Naive B cell (primary cell): ENCODE results near the gene XPA. TPM values are rescaled to one million over a fixed set of nuclear protein-coding genes. Genes with fewer than 3 reads are reported as not detected.

ENCODE experiments used
- ATAC-seq, 2 donors: fragments of 150-1000 bp; cut with Tn5 transposase; 2 replicates each; pipeline ENCODE4 v1.10.0; 2021; ENCODE audit warnings: low read depth in 2 of 2, mild to moderate bottlenecking in 2 of 2, moderate library complexity in 2 of 2
- DNase-seq: peaks from one replicate; pipeline ENCODE4 v3.0.0; 2022
- H3K27ac Mint-ChIP-seq, 6 donors: one replicate each; pipeline ENCODE4 v1.8.0; 2020 to 2022; ENCODE audit warnings: mild to moderate bottlenecking in 6 of 6, mixed read lengths in 6 of 6, moderate library complexity in 5 of 6, inconsistent platforms in 2 of 6
- H3K27me3 Mint-ChIP-seq, 3 donors: one replicate each; pipeline ENCODE4 v1.8.0; 2021 to 2022; ENCODE audit warnings: mixed read lengths in 3 of 3, mild to moderate bottlenecking in 1 of 3
- H3K36me3 Mint-ChIP-seq, 2 donors: one replicate each; pipeline ENCODE4 v1.8.0; 2020 to 2022; ENCODE audit warnings: mixed read lengths in 2 of 2, inconsistent platforms in 1 of 2, mild to moderate bottlenecking in 1 of 2
- H3K4me1 Mint-ChIP-seq, 3 donors: one replicate each; pipeline ENCODE4 v1.8.0; 2020 to 2022; ENCODE audit warnings: mixed read lengths in 3 of 3, inconsistent platforms in 1 of 3, mild to moderate bottlenecking in 1 of 3, moderate library complexity in 1 of 3
- H3K4me3 Mint-ChIP-seq, 8 donors: one replicate each; pipeline ENCODE4 v1.8.0; 2020 to 2022; ENCODE audit warnings: mild to moderate bottlenecking in 8 of 8, mixed read lengths in 8 of 8, moderate library complexity in 8 of 8, inconsistent platforms in 2 of 8
- H3K9me3 Mint-ChIP-seq, 7 donors: one replicate each; pipeline ENCODE4 v1.8.0; 2020 to 2022; ENCODE audit warnings: mixed read lengths in 7 of 7, mild to moderate bottlenecking in 5 of 7, inconsistent platforms in 2 of 7, moderate library complexity in 1 of 7
- polyA plus RNA-seq, 6 donors: library from polyadenylated mRNA; unstranded; fragments of 300-500 nt; fragmentation: Illumina TruSeq; gene quantifications; one replicate each; pipeline ENCODE4 v1.2.3, GENCODE V29; 2021; ENCODE audit warnings: low read depth in 6 of 6

Gene XPA
- polyA plus RNA-seq, 6 donors from 2014 or later, result 26.5 to 38.9 (median 33.4) TPM

GRCh38 chr9:97633859-97634490 lies 63.2 kb downstream of the XPA start:
- peaks cover 52 to 65% (median 59%) of the 10 kb centered on the region in 3 donors for H3K4me1 Mint-ChIP-seq
- no peaks in the 10 kb centered on the region for H3K27me3 Mint-ChIP-seq
- ATAC-seq (no peak), DNase-seq (no peak)
- H3K4me3 Mint-ChIP-seq, result peak overlapping the region; percentile 85 to 100 (median 99)
- H3K9me3 Mint-ChIP-seq, result no peaks in the 10 kb centered on the region
- H3K36me3 Mint-ChIP-seq, result no peaks in the 10 kb centered on the region
- H3K27ac Mint-ChIP-seq, result peak overlapping the region; percentile 95 to 100 (median 100)

GRCh38 chr9:97632985-97633858 lies 63.9 kb downstream of the XPA start, which contains the start of the genes NCBP1 and TSTD2:
TSS of gene NCBP1 (plus strand) at chr9:97633821. CDS start at chr9:97633882, 61 bp downstream.
TSS of gene TSTD2 (minus strand) at chr9:97633368. CDS start at chr9:97627562, 5,806 bp downstream.
- Mint-ChIP-seq H3K27me3 (no peaks in the 10 kb centered on the region), H3K36me3 (no peaks in the 10 kb centered on the region), H3K27ac (peak within 1 kb of the TSS; percentile 98 to 100 (median 100)), H3K4me1 (peaks cover 47 to 58% (median 52%) of the 10 kb centered on the region in 3 donors), H3K9me3 (no peaks in the 10 kb centered on the region), H3K4me3 (peak within 1 kb of the TSS; percentile 85 to 100 (median 99))
- peak; percentile 98 for DNase-seq
- peak; percentile 86 for ATAC-seq

GRCh38 chr9:97632248-97632984 lies 64.7 kb downstream of the XPA start:
- H3K9me3 Mint-ChIP-seq, result no peaks in the 10 kb centered on the region
- H3K36me3 Mint-ChIP-seq, result no peaks in the 10 kb centered on the region
- DNase-seq (no peak), ATAC-seq (peak in 1 of 2 donors; percentile 2)
- peak overlapping the region; percentile 85 to 100 (median 99) for H3K4me3 Mint-ChIP-seq
- H3K27ac Mint-ChIP-seq, result peak overlapping the region; percentile 98 to 100 (median 100)
- peaks cover 44 to 54% (median 48%) of the 10 kb centered on the region in 3 donors for H3K4me1 Mint-ChIP-seq
- no peaks in the 10 kb centered on the region for H3K27me3 Mint-ChIP-seq

- Mint-ChIP-seq H3K4me3 (peak overlapping the region in 1 of 8 donors; percentile 41), H3K27me3 (no peaks in the 10 kb centered on the region), H3K27ac (peak overlapping the region in 1 of 6 donors; percentile 30), H3K9me3 (no peaks in the 10 kb centered on the region), H3K4me1 (peaks cover 33 to 42% (median 36%) of the 10 kb centered on the region in 3 donors), H3K36me3 (no peaks in the 10 kb centered on the region)
- no peak for ATAC-seq
- DNase-seq, result no peak
These were observed 66.5 kb downstream of the XPA start for GRCh38 chr9:97630591-97630990.

GRCh38 chr9:97629156-97629555 lies 68.0 kb downstream of the XPA start:
- Mint-ChIP-seq H3K36me3 (no peaks in the 10 kb centered on the region), H3K9me3 (no peaks in the 10 kb centered on the region), H3K27me3 (no peaks in the 10 kb centered on the region), H3K27ac (peak overlapping the region in 3 of 6 donors; percentile 40 to 64 (median 47)), H3K4me3 (peak overlapping the region in 1 of 8 donors; percentile 23), H3K4me1 (peaks cover 22 to 30% (median 23%) of the 10 kb centered on the region in 3 donors)
- DNase-seq, result no peak
- ATAC-seq, result no peak

- peak overlapping the region in 2 of 8 donors; percentile 23 to 75 for H3K4me3 Mint-ChIP-seq
- peak overlapping the region in 2 of 6 donors; percentile 53 to 64 for H3K27ac Mint-ChIP-seq
- H3K9me3 Mint-ChIP-seq, result no peaks in the 10 kb centered on the region
- H3K27me3 Mint-ChIP-seq, result no peaks in the 10 kb centered on the region
- H3K4me1 Mint-ChIP-seq, result peaks cover 19 to 28% (median 19%) of the 10 kb centered on the region in 3 donors
- no peak for ATAC-seq
- no peaks in the 10 kb centered on the region for H3K36me3 Mint-ChIP-seq
- no peak for DNase-seq
These were observed 68.5 kb downstream of the XPA start for GRCh38 chr9:97628668-97629067.

- H3K27me3 Mint-ChIP-seq, result no peaks in the 10 kb centered on the region
- H3K36me3 Mint-ChIP-seq, result no peaks in the 10 kb centered on the region
- peaks cover 17 to 21% (median 18%) of the 10 kb centered on the region in 3 donors for H3K4me1 Mint-ChIP-seq
- no peak overlapping the region for H3K4me3 Mint-ChIP-seq
- H3K27ac Mint-ChIP-seq, result no peak overlapping the region
- H3K9me3 Mint-ChIP-seq, result no peaks in the 10 kb centered on the region
- ATAC-seq, result no peak
- no peak for DNase-seq
These were observed 69.5 kb downstream of the XPA start for GRCh38 chr9:97627624-97628023.

GRCh38 chr9:97625620-97626019 lies 71.5 kb downstream of the XPA start:
- Mint-ChIP-seq H3K4me3 (no peak overlapping the region), H3K27me3 (no peaks in the 10 kb centered on the region), H3K36me3 (peaks cover 0 to 9% of the 10 kb centered on the region in 2 donors), H3K27ac (no peak overlapping the region), H3K4me1 (peaks cover 2 to 8% (median 7%) of the 10 kb centered on the region in 3 donors), H3K9me3 (no peaks in the 10 kb centered on the region)
- DNase-seq, result no peak
- ATAC-seq, result no peak

Other genes with a start within 250 kb of the XPA start
- 1 to 10 TPM; 2.0 to 7.8 (median 3.9) TPM for gene TMOD1, start 195.7 kb downstream of the XPA start, polyA plus RNA-seq
- gene TSTD2, start 64.0 kb downstream of the XPA start, polyA plus RNA-seq, result 10 to 100 TPM in 1 of 6 donors, 1 to 10 TPM in 5; 4.7 to 10.3 (median 7.2) TPM
- gene NCBP1, start 63.5 kb downstream of the XPA start, polyA plus RNA-seq, result 10 to 100 TPM; 10.5 to 24.6 (median 16.2) TPM
- not detected for gene FOXE1, start 155.9 kb upstream of the XPA start, polyA plus RNA-seq
- 10 to 100 TPM; 13.4 to 31.8 (median 15.5) TPM for gene TRMO, start 225.2 kb upstream of the XPA start, polyA plus RNA-seq
- under 1 TPM in 1 of 6 donors, not detected in 5; 0.24 TPM for gene HEMGN, start 240.8 kb upstream of the XPA start, polyA plus RNA-seq